BLaER1 (cell line): ENCODE data around the gene ANKRD18B.
"Not testable (repeated sequence)": the region's sequence is repeated elsewhere in the genome, so short reads cannot be mapped to it uniquely, and the experiment has no call there.

Source experiments
- H3K27ac ChIP-seq: shearing (Covaris generic); formaldehyde crosslinking; 2 replicates; pipeline ENCODE4 v1.8.1; 2022
- H3K27me3 ChIP-seq: shearing (Covaris generic); formaldehyde crosslinking; 2 replicates; pipeline ENCODE4 v1.8.1; 2022
- H3K36me3 ChIP-seq: shearing (Covaris generic); formaldehyde crosslinking; 2 replicates; pipeline ENCODE4 v1.8.1; 2022
- H3K4me1 ChIP-seq: shearing (Covaris generic); formaldehyde crosslinking; 2 replicates; pipeline ENCODE4 v1.8.1; 2022
- H3K4me2 ChIP-seq: shearing (Covaris generic); formaldehyde crosslinking; 2 replicates; pipeline ENCODE4 v1.8.1; 2022
- H3K4me3 ChIP-seq: shearing (Covaris generic); formaldehyde crosslinking; 2 replicates; pipeline ENCODE4 v1.8.1; 2022
- H3K9ac ChIP-seq: shearing (Covaris generic); formaldehyde crosslinking; 2 replicates; pipeline ENCODE4 v1.8.1; 2022
- H3K9me3 ChIP-seq: shearing (Covaris generic); formaldehyde crosslinking; 2 replicates; pipeline ENCODE4 v1.8.1; 2022
- H4K20me1 ChIP-seq: shearing (Covaris generic); formaldehyde crosslinking; 2 replicates; pipeline ENCODE4 v1.8.1; 2022
- Cebpa-rat ChIP-seq: shearing (Covaris generic); IDR thresholded peaks from 2 replicates; pipeline ENCODE4 v1.8.1; 2022

Gene ANKRD18B

DNA sequence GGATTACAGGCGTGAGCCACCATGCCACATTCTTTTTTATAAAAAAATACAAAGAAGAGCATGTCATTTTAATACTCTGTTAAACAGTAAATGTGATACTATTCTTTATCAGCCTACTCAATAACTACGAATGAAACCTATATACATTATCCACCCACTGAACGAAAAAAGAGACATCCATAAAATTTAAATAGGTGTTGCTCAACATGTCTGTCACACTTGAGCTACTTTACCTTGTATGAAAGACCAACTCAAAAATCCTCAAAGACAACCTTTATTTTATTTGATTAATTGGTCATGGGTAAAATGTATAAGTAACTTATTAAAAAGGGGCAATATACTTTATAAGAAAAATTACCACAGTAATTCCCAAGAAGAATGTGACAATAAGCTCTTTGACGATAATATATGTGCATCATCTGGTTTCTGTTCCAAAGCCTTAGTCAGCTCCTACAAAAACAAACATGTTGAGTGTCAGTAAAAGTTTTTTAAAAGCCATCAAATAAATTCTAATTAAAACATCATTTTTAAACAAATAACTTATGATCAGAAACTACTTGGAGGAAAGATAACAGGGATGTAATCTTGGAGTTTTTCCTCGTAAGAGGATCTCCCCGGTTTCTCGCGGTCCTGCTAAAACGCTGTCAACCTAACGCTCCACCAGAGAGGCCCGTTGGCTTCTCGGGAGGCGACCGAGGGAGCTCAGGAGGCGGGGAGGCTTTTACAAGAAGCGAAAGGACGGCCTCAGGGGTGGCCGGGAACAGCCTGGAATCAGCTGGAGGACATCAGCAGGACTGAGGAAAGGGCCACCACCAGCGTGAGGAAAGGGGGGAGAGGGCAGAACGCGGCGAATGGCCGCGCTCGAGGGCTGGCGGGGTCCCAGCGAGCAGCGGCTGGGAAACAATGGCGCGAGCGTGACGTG lies 13.5 kb upstream of the ANKRD18B start:
- Histone ChIP-seq H3K27ac (no peak overlapping the region), H3K9ac (no peak overlapping the region), H3K4me2 (no peak overlapping the region), H3K9me3 (peaks cover 17% of the 10 kb centered on the region), H3K4me1 (no peaks in the 10 kb centered on the region), H4K20me1 (no peaks in the 10 kb centered on the region), H3K27me3 (no peaks in the 10 kb centered on the region), H3K36me3 (no peaks in the 10 kb centered on the region), H3K4me3 (no peak overlapping the region)
- no peak for TF ChIP-seq Cebpa-rat

DNA sequence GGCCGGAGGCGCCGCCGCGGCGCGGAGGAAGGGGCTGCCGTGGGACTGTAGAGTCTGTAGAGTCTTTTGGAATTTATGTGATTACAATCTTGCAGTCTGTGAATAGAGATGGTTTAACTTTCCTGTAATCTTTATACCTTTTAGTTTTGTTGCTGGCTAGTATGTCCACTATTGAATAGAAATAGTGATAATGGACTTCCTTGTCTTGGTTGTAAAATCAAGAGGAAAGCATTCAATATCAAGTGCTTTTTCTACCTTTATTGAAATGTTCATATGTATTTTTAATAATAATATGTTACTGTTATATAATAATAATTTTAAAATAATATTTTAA lies 12.9 kb upstream of the ANKRD18B start:
- H3K27me3 ChIP-seq, H3K27ac ChIP-seq: not testable (repeated sequence)

DNA sequence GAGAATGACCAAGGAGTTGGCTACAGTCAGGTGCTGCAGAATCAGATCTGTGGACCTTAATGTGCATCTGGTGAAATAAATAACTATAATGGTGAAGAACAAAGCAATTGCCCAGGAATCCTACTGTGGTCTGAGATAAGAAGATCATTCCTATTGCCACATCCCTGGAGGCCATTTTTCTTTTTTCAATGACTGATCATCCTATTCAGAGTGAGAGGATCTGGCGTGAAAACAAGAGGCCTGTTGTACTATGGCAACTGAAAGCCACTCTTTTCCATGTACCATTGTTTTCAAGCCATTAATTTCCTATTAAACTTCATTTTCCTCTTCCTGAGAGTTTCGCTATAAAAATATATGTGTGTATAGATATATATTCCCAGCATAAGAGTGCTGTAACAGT lies 11.5 kb upstream of the ANKRD18B start:
- not testable (repeated sequence) for H3K27me3 ChIP-seq, H3K4me3 ChIP-seq, H3K4me1 ChIP-seq, H3K9ac ChIP-seq, H3K4me2 ChIP-seq, H4K20me1 ChIP-seq, H3K27ac ChIP-seq, H3K36me3 ChIP-seq
- H3K9me3 ChIP-seq = peaks cover 21% of the 10 kb centered on the region

More for the DNA sequence above, 12.9 kb upstream of the ANKRD18B start:
- not testable (repeated sequence) for H3K4me2 ChIP-seq, H3K4me3 ChIP-seq, H3K4me1 ChIP-seq, H4K20me1 ChIP-seq, H3K36me3 ChIP-seq, H3K9ac ChIP-seq
- peaks cover 21% of the 10 kb centered on the region for H3K9me3 ChIP-seq

DNA sequence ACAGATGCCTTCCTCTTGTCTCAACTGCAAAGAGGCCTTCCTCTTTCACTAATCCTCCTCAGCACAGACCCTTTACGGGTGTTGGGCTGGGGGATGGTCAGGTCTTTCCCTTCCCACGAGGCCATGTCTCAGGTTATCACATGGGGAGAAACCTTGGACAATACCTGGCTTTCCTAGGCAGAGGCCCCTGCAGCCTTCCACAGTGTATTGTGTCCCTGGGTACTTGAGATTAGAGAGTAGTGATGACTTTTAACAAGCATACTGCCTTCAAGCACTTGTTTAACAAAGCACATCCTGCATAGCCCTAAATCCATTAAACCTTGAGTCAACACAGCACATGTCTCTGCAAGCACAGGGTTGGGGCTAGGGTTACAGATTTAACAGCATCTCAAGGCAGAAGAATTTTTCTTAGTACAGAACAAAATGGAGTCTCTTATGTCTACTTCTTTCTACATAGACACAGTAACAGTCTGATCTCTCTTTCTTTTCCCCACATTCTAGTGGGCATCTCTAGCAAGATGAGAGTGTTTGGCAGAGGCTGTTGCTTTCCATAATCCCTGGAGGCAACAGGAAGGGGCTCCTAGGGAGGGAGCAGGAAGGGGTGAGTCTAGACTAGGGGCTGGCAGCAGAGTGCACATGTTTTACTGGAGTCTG lies 8.6 kb upstream of the ANKRD18B start:
- H4K20me1 ChIP-seq, H3K4me2 ChIP-seq, H3K27ac ChIP-seq, H3K4me1 ChIP-seq, H3K27me3 ChIP-seq, H3K36me3 ChIP-seq, H3K4me3 ChIP-seq, H3K9ac ChIP-seq: not testable (repeated sequence)
- H3K9me3 ChIP-seq = peaks cover 21% of the 10 kb centered on the region

DNA sequence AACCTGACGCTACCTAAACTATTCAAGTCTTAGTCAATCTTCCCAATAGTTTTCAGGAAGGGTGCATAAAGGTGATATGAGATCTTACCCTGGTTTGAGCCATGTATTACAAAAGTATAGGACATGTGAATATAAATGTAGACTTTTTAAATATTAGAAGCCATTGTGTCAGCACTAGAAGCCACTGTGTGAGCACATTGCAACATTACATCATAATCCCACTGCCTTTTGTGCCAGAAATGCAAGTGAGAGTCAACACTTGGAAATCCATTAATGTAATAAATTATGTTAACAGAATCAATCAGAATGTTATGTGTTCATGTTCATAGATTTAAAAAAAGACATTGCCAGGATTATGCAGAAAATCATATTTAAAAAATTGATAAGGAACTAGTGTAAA lies 7.7 kb upstream of the ANKRD18B start:
- not testable (repeated sequence) for H3K4me2 ChIP-seq, H4K20me1 ChIP-seq, H3K9ac ChIP-seq, H3K4me1 ChIP-seq, H3K27me3 ChIP-seq, H3K4me3 ChIP-seq, H3K36me3 ChIP-seq, H3K27ac ChIP-seq
- peaks cover 21% of the 10 kb centered on the region for H3K9me3 ChIP-seq

DNA sequence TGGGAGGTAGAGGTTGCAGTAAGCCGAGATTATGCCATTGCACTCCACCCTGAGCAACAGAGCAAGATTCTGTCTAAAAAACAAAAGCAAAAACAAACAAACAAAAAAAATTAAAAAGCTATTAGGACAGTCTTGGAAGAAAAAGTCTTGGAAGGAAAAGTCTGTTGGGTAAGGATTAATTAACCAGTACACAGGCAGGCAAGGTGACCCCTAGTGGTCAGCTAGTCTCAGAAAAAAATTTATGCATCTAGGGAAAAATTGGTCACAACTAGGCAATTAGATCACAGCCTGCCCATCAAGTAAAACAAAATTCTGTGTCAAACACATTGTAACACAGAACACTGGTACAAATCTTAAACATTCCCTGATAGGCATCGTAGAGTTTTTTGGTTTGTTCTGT lies 6.7 kb upstream of the ANKRD18B start:
- Histone ChIP-seq H3K36me3 (no peaks in the 10 kb centered on the region), H3K4me2 (no peak overlapping the region), H3K9ac (no peak overlapping the region), H3K4me3 (no peak overlapping the region), H3K27me3 (no peaks in the 10 kb centered on the region), H3K4me1 (no peaks in the 10 kb centered on the region), H4K20me1 (no peaks in the 10 kb centered on the region), H3K9me3 (peaks cover 21% of the 10 kb centered on the region), H3K27ac (no peak overlapping the region)
- no peak for TF ChIP-seq Cebpa-rat

DNA sequence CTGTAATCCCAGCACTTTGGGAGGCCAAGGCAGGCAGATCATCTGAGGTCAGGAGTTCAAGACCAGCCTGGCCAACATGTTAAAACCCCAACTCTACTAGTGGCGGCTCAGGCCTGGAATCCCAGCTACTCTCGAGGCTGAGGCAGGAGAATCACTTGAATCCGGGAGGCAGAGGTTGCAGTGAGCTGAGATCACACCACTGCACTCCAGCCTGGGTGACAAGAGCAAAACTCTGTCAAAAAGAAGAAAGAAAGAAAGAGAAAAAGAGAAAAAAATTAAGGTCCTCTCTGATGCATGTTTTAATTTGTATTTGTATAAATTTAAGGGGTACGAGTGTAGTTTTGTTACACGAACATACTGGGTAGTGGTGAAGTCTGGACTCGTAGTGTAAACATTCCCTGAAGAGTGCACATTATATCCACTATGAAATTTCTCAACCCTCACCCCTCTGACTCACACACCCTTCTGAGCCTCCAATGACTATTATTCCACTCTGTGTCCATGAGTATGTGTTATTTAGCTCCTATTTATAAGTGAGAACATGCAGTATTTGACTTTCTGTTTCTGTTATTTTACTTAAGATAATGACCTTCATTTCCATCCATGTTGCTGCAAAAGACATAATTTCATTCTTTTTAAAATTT lies 6.0 kb upstream of the ANKRD18B start:
- not testable (repeated sequence) for H3K36me3 ChIP-seq, H4K20me1 ChIP-seq, H3K27me3 ChIP-seq, H3K4me1 ChIP-seq, H3K9ac ChIP-seq, H3K27ac ChIP-seq, H3K4me3 ChIP-seq, H3K4me2 ChIP-seq
- peaks cover 21% of the 10 kb centered on the region for H3K9me3 ChIP-seq

DNA sequence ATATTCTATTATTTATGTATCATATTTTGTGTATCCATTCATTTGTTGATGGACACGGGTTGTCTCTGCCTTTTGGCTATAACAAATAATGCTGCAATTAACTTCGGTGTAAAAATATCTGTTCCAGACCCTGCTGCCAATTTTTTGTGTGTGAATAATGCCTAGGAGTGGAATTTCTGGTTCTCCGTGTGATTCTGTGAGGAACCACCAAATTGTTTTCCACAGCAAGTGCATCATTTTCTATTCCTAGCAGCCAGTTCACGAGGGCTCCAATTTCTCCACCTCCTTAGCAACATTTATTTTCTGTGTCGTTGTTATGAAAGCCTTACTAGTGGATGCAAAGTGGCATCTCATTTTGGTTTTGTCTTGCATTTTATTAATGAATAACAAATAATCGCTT lies 2.2 kb upstream of the ANKRD18B start:
- not testable (repeated sequence) for H4K20me1 ChIP-seq, H3K4me3 ChIP-seq, H3K27me3 ChIP-seq, H3K36me3 ChIP-seq, H3K27ac ChIP-seq, H3K9ac ChIP-seq, H3K4me2 ChIP-seq, H3K4me1 ChIP-seq
- H3K9me3 ChIP-seq = peaks cover 15% of the 10 kb centered on the region

DNA sequence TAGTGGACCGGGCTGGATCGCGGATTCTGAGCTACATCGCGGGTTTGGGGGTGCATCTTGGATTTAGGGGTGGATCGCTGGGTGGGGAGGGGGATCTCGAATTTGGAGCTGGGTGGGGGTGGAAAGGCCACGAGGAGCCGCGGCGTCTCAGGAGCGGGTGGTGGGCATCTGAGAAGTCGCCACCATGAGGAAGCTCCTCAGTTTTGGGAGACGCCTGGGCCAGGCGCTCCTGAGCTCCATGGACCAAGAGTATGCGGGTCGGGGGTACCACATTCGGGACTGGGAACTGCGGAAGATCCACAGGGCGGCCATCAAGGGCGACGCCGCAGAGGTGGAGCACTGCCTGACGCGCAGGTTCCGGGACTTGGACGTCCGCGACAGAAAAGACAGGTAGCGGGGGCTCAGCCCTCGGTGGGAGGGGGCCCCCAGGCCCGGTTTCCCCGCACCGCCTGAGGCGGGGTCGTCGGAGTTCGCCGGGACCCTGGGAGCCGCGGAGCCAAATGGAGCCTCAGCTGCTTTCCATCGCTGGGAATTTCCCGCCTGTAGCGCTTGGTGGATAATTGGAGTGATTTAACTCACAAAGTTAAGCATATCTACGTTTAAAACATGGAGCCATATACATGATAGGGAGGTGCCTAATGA lies 376 bp downstream of the ANKRD18B start:
- Histone ChIP-seq H3K9ac (no peak overlapping the region), H4K20me1 (no peaks in the 10 kb centered on the region), H3K4me1 (no peaks in the 10 kb centered on the region), H3K9me3 (peaks cover 15% of the 10 kb centered on the region), H3K27ac (no peak overlapping the region), H3K4me2 (no peak overlapping the region), H3K4me3 (no peak overlapping the region), H3K36me3 (no peaks in the 10 kb centered on the region), H3K27me3 (peaks cover 5% of the 10 kb centered on the region)
- TF ChIP-seq Cebpa-rat = no peak

DNA sequence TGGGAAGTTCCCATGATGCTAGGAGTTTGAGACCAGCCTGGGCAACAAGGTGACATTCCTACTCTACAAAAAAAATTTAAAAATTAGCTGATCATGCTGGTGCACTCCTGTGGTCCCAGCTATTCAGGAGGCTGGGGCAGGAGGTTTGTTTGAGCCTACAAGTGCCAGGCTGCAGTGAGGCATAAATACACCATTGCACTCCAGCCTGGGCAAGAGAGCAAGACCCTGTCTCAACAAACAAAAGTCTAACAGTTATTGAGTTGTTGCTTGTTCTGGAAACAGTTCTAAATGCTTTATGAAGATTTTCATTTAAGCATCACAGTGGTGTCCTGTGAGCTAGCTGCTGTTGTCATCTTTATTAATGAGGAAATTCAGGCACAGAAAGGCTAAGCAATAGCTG lies 4.0 kb downstream of the ANKRD18B start:
- H3K4me3 ChIP-seq, H4K20me1 ChIP-seq, H3K9ac ChIP-seq, H3K4me1 ChIP-seq, H3K27ac ChIP-seq, H3K27me3 ChIP-seq, H3K4me2 ChIP-seq, H3K36me3 ChIP-seq: not testable (repeated sequence)
- H3K9me3 ChIP-seq = peaks cover 15% of the 10 kb centered on the region

DNA sequence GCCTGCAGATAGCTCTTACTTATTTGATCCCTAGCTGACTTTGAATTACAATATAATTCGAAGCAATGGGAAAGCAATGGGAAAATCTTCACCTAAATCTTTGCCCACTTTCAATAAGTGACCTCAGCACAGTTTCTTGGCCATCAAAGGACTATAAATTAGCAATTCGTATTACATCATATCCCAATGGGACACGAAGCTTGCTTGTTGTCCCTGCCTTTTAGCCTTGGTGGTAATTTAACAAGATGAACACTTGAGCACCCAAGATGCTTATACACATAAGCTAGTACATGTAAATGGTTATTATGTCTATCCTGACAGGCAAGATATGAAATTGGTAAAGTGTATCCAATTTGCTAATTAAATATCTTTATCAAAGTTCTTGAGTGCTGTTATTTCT lies 9.9 kb downstream of the ANKRD18B start:
- not testable (repeated sequence) for H3K9me3 ChIP-seq, H3K27me3 ChIP-seq, H3K4me2 ChIP-seq, H3K4me3 ChIP-seq, H3K27ac ChIP-seq, H3K4me1 ChIP-seq, H3K36me3 ChIP-seq, H4K20me1 ChIP-seq, H3K9ac ChIP-seq
